ENCODE measurements around the gene MED13.

DNA sequence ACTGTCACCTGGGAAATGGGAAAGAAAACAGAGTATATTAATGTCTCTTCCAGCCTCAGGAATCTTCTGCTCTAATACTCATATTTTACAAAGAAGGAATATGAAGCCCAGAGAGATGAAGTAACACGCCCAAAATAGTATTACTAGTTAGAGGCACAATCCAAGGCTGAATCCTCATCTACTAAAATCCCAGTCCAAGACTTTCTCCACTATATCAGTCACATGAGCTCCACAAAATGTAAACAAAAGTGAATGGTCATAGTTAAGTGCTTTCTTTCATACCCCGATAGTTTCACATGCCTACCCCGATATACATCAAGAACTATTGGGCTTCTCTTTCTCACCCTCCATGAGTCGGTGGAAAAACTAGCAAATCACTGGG is 138.3 kb downstream of the MED13 start:
- TF ChIP-seq, protein P1, sequence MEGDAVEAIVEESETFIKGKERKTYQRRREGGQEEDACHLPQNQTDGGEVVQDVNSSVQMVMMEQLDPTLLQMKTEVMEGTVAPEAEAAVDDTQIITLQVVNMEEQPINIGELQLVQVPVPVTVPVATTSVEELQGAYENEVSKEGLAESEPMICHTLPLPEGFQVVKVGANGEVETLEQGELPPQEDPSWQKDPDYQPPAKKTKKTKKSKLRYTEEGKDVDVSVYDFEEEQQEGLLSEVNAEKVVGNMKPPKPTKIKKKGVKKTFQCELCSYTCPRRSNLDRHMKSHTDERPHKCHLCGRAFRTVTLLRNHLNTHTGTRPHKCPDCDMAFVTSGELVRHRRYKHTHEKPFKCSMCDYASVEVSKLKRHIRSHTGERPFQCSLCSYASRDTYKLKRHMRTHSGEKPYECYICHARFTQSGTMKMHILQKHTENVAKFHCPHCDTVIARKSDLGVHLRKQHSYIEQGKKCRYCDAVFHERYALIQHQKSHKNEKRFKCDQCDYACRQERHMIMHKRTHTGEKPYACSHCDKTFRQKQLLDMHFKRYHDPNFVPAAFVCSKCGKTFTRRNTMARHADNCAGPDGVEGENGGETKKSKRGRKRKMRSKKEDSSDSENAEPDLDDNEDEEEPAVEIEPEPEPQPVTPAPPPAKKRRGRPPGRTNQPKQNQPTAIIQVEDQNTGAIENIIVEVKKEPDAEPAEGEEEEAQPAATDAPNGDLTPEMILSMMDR (IDR thresholded peaks at IDR 0.05): no peak
- no peak for TF ChIP-seq POLR2A (IDR thresholded peaks at IDR 0.05; ENCODE audit: low read depth)
- no peak for TF ChIP-seq POLR2AphosphoS5 (IDR thresholded peaks at IDR 0.05)
- no peak for TF ChIP-seq EP300 (IDR thresholded peaks at IDR 0.05)
